Common myeloid progenitor, CD34-positive (primary cell): Measurements from ENCODE around the gene GPRC5C.

ENCODE experiments used
- CTCF ChIA-PET: fragments of 350-600 bp; sonication (Branson Sonifier 250); formaldehyde crosslinking; loops from one replicate; lab custom pipeline; 2021; ENCODE audit warnings: antibody characterized with exemption; lab: Charles Lee
- POLR2A ChIA-PET: fragments of 350-600 bp; sonication (Branson Sonifier 250); formaldehyde crosslinking; loops from one replicate; lab custom pipeline; 2021; ENCODE audit warnings: antibody characterized with exemption; lab: Charles Lee
- DNase-seq, 3 donors: peaks; one replicate each; pipeline versions ENCODE4 v3.0.0 to v3.0.0-alpha.2; 2013
- H3K27ac ChIP-seq, 2 experiments: 1 replicate in 1 of 2; 2 replicates in 1 of 2; pipeline ENCODE4 v1.7.0; 2013; ENCODE audit warnings: inconsistent platforms in 2 of 2, low read length in 2 of 2, mild to moderate bottlenecking in 2 of 2, low read depth in 1 of 2, moderate library complexity in 1 of 2; ENCODE audit not compliant: severe bottlenecking in 2 of 2, insufficient read depth in 1 of 2, poor library complexity in 1 of 2
- H3K27me3 ChIP-seq, 5 experiments: replicated peaks in 2 of 5; 1 replicate in 3 of 5; 2 replicates in 2 of 5; pipeline versions ENCODE4 v1.6.1 to v1.7.0; 2013; ENCODE audit warnings: low read length in 4 of 5, mild to moderate bottlenecking in 2 of 5, moderate library complexity in 2 of 5, inconsistent platforms in 1 of 5; ENCODE audit not compliant: insufficient read depth in 5 of 5, control insufficient read depth in 4 of 5
- H3K36me3 ChIP-seq, 4 experiments: 1 replicate in 2 of 4; 2 replicates in 2 of 4; pipeline versions ENCODE4 v1.6.1 to v1.7.0; 2013; ENCODE audit warnings: low read length in 3 of 4, control low read depth in 1 of 4, mild to moderate bottlenecking in 1 of 4; ENCODE audit not compliant: control insufficient read depth in 4 of 4, insufficient read depth in 4 of 4
- H3K4me1 ChIP-seq, 4 experiments: 1 replicate in 3 of 4; 2 replicates in 1 of 4; pipeline versions ENCODE4 v1.6.1 to v1.7.1; 2013; ENCODE audit warnings: low read length in 3 of 4, mild to moderate bottlenecking in 3 of 4, control low read depth in 1 of 4, inconsistent platforms in 1 of 4, moderate library complexity in 1 of 4; ENCODE audit not compliant: control insufficient read depth in 4 of 4, insufficient read depth in 4 of 4; ENCODE audit errors: control extremely low read depth in 1 of 4
- H3K4me3 ChIP-seq, 7 experiments: 1 replicate in 4 of 7; 2 replicates in 3 of 7; pipeline versions ENCODE4 v1.5.1 to v1.7.0; 2013; ENCODE audit warnings: mild to moderate bottlenecking in 7 of 7, low read length in 6 of 7, moderate library complexity in 6 of 7, inconsistent platforms in 2 of 7, low read depth in 2 of 7, control low read depth in 1 of 7; ENCODE audit not compliant: insufficient read depth in 4 of 7, control insufficient read depth in 1 of 7; ENCODE audit errors: extremely low read depth in 1 of 7
- H3K9me3 ChIP-seq, 5 experiments: 1 replicate in 4 of 5; 2 replicates in 1 of 5; pipeline versions ENCODE4 v1.6.1 to v1.7.1; 2013; ENCODE audit warnings: low read length in 4 of 5, mild to moderate bottlenecking in 2 of 5, inconsistent platforms in 1 of 5, low read depth in 1 of 5, moderate library complexity in 1 of 5; ENCODE audit not compliant: control insufficient read depth in 4 of 5, insufficient read depth in 2 of 5; ENCODE audit errors: control extremely low read depth in 1 of 5
- WGBS: methylation state at CpG from one replicate; pipeline ENCODE4 v1.1.5; 2013; ENCODE audit not compliant: insufficient coverage; 5-methylcytosine and 5-hydroxymethylcytosine counted together

Gene GPRC5C

GRCh38 chr17:74407384-74407783 lies 24.5 kb upstream of the GPRC5C start:
- H3K4me3 ChIP-seq, result no peak overlapping the region
- DNase-seq, result no peak
- no peaks in the 10 kb centered on the region for H3K9me3 ChIP-seq
- H3K27me3 ChIP-seq, result peaks cover 0 to 2% (median 0%) of the 10 kb centered on the region in 5 experiments
- peaks cover 0 to 15% (median 6%) of the 10 kb centered on the region in 4 experiments for H3K4me1 ChIP-seq
- CTCF ChIA-PET, result interaction anchor here (1.2 kb wide), 1 partner anchor 54 kb away, joined by 3 read pairs; no protein-coding TSS in a partner anchor
- POLR2A ChIA-PET, result no interaction called here
- 96% methylated on average over 4 of the region's 5 CpGs for WGBS
- H3K27ac ChIP-seq, result no peak overlapping the region
- no peaks in the 10 kb centered on the region for H3K36me3 ChIP-seq

DNA sequence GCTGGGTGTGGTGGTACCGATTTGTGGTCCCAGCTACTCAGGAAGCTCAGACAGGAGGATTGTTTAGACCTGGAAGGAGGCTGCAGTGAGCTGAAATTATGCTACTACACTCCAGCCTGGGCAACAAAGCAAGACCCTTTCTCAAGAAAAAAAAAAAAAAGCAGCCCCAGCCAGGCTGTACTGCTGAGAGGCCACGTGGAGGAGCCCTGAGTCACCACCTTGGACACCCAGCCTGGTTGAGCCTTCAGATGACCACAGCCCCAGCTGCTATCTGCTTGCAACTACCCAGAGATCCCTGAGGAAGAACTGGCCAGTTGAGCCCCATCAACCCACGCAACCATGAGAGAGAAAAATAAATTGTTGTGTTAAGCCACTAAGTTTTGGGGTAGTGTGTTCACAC lies 23.6 kb upstream of the GPRC5C start:
- POLR2A ChIA-PET, result interaction anchor here (0.6 kb wide), 1 partner anchor 228 kb away, joined by 4 read pairs; no protein-coding TSS in a partner anchor
- Histone ChIP-seq H3K27me3 (peaks cover 0 to 2% (median 0%) of the 10 kb centered on the region in 5 experiments), H3K4me3 (no peak overlapping the region), H3K9me3 (no peaks in the 10 kb centered on the region), H3K4me1 (peaks cover 0 to 15% (median 6%) of the 10 kb centered on the region in 4 experiments), H3K36me3 (no peaks in the 10 kb centered on the region), H3K27ac (no peak overlapping the region)
- no peak for DNase-seq
- WGBS, result 100% methylated on average over 1 of the region's 3 CpGs
- CTCF ChIA-PET, result interaction anchor here (0.7 kb wide), 1 partner anchor 125 kb away, joined by 3 read pairs; no protein-coding TSS in a partner anchor

GRCh38 chr17:74408815-74409214 lies 23.1 kb upstream of the GPRC5C start:
- Histone ChIP-seq H3K4me3 (no peak overlapping the region), H3K27me3 (peaks cover 0 to 2% (median 0%) of the 10 kb centered on the region in 5 experiments), H3K4me1 (peaks cover 0 to 10% (median under 1%) of the 10 kb centered on the region in 4 experiments), H3K27ac (no peak overlapping the region), H3K36me3 (no peaks in the 10 kb centered on the region), H3K9me3 (no peaks in the 10 kb centered on the region)
- no peak for DNase-seq
- ChIA-PET CTCF (no interaction called here), POLR2A (no interaction called here)
- 75% methylated on average over 1 of the region's 4 CpGs for WGBS

DNA sequence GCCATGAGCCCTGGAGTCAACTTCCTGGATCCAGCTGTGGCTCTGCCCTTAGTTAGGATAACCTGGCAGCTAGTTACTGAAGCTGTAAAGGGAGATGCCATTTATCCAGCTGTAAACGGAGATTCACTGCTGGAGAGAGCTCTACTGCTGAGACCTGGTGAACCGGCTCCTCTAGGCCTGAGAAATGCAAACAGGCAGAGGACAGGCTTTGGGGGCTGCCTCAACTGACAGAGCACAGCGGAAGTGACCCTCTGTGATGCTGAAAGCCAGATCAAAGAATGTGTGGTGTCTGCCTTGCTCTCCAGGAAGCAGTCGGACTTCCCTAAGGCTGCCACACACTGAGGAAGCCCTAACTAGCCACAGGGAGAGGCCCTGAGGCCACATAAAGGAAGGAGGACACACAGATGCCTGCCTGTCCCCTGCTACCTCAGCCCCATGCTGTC lies 21.9 kb upstream of the GPRC5C start:
- DNase-seq, result peak in 1 of 3 donors; percentile 10
- POLR2A ChIA-PET, result no interaction called here
- Histone ChIP-seq H3K4me1 (peaks cover 0 to 8% (median 0%) of the 10 kb centered on the region in 4 experiments), H3K27ac (no peak overlapping the region), H3K9me3 (no peaks in the 10 kb centered on the region), H3K36me3 (no peaks in the 10 kb centered on the region), H3K4me3 (no peak overlapping the region), H3K27me3 (peaks cover 0 to 2% (median 0%) of the 10 kb centered on the region in 5 experiments)
- WGBS, result 85% methylated on average over 4 of the region's 4 CpGs
- CTCF ChIA-PET, result interaction anchor here (1.2 kb wide), 1 partner anchor 41 kb away, joined by 3 read pairs; no protein-coding TSS in a partner anchor

GRCh38 chr17:74412581-74412980 lies 19.3 kb upstream of the GPRC5C start:
- DNase-seq, result no peak
- WGBS, result 100% methylated on average over 2 of the region's 8 CpGs
- peaks cover 0 to 8% (median 0%) of the 10 kb centered on the region in 4 experiments for H3K4me1 ChIP-seq
- H3K36me3 ChIP-seq, result no peaks in the 10 kb centered on the region
- no peak overlapping the region for H3K27ac ChIP-seq
- CTCF ChIA-PET, result interaction anchor here (1.9 kb wide), 1 partner anchor 9 kb away, joined by 6 read pairs; no protein-coding TSS in a partner anchor
- POLR2A ChIA-PET, result no interaction called here
- peaks cover 0 to 2% (median 0%) of the 10 kb centered on the region in 5 experiments for H3K27me3 ChIP-seq
- no peaks in the 10 kb centered on the region for H3K9me3 ChIP-seq
- H3K4me3 ChIP-seq, result no peak overlapping the region

DNA sequence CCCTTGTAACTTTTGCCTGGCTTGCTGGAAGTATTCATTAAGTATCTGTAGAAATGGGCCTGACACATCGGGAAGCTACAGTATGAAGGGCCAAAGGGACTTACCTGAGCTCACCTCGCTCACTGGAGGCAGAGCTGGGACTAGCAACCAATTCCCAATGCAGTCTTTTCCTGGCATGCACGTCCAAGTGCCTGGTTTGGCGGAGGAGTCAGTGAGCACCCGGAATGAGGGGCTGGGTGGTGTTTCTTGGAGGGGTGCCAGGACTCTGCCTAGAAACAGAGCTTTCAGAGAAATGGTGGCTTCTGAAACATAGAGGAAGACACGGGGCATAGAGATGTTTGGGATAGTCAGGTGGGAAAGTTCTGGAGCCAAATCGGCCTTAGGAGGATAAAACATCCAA lies 18.4 kb upstream of the GPRC5C start:
- DNase-seq, result no peak
- Histone ChIP-seq H3K4me1 (peaks cover 0 to 8% (median 0%) of the 10 kb centered on the region in 4 experiments), H3K27me3 (peaks cover 0 to 2% (median 0%) of the 10 kb centered on the region in 5 experiments), H3K27ac (no peak overlapping the region), H3K4me3 (no peak overlapping the region), H3K9me3 (no peaks in the 10 kb centered on the region), H3K36me3 (no peaks in the 10 kb centered on the region)
- 95% methylated on average over 7 of the region's 7 CpGs for WGBS
- ChIA-PET CTCF (interaction anchor here (1.0 to 1.8 kb wide), 3 partner anchors 20 to 156 kb away, joined by 3 to 4 read pairs (median 3); no protein-coding TSS in a partner anchor), POLR2A (no interaction called here)

GRCh38 chr17:74414510-74414909 lies 17.4 kb upstream of the GPRC5C start:
- 81% methylated on average over 3 of the region's 3 CpGs for WGBS
- H3K36me3 ChIP-seq, result no peaks in the 10 kb centered on the region
- ChIA-PET CTCF (interaction anchor here (1.4 to 1.8 kb wide), 2 partner anchors 19 to 43 kb away, joined by 3 to 4 read pairs; no protein-coding TSS in a partner anchor), POLR2A (no interaction called here)
- no peak overlapping the region for H3K4me3 ChIP-seq
- DNase-seq, result no peak
- H3K27ac ChIP-seq, result no peak overlapping the region
- H3K27me3 ChIP-seq, result peaks cover 0 to 2% (median 0%) of the 10 kb centered on the region in 5 experiments
- no peaks in the 10 kb centered on the region for H3K9me3 ChIP-seq
- peaks cover 0 to 8% (median 0%) of the 10 kb centered on the region in 4 experiments for H3K4me1 ChIP-seq
